H9 (cell line): ENCODE results near the gene TEX44. TPM values are rescaled to one million over a fixed set of nuclear protein-coding genes. Genes with fewer than 3 reads are reported as not detected.

Experiments used
- DNase-seq: peaks from one replicate; pipeline ENCODE4 v3.0.0-alpha.2; 2017
- H2AFZ ChIP-seq: one replicate; pipeline ENCODE4 v1.6.1; 2013; ENCODE audit warnings: mild to moderate bottlenecking, low read length, control low read depth, moderate library complexity
- H2AK5ac ChIP-seq: 2 replicates; pipeline ENCODE4 v1.6.1; 2013; ENCODE audit warnings: low read length, control low read depth, mixed read lengths; ENCODE audit not compliant: insufficient read length
- H2BK120ac ChIP-seq: one replicate; pipeline ENCODE4 v1.6.1; 2013; ENCODE audit warnings: low read depth, mild to moderate bottlenecking, low read length, control low read depth, inconsistent platforms; ENCODE audit not compliant: poor library complexity, severe bottlenecking
- H2BK12ac ChIP-seq: 2 replicates; pipeline ENCODE4 v1.6.1; 2013; ENCODE audit warnings: low read length, control low read depth, mixed read lengths, low read depth; ENCODE audit not compliant: insufficient read length
- H2BK15ac ChIP-seq: 2 replicates; pipeline ENCODE4 v1.6.1; 2013; ENCODE audit warnings: low read depth, low read length, control low read depth
- H2BK20ac ChIP-seq: one replicate; pipeline ENCODE4 v1.6.1; 2013; ENCODE audit warnings: low read depth, mild to moderate bottlenecking, low read length, control low read depth, inconsistent platforms; ENCODE audit not compliant: poor library complexity, severe bottlenecking
- H2BK5ac ChIP-seq: 2 replicates; pipeline ENCODE4 v1.6.1; 2013; ENCODE audit warnings: low read length, control low read depth, mixed read lengths; ENCODE audit not compliant: insufficient read length
- H3K14ac ChIP-seq: 2 replicates; pipeline ENCODE4 v1.6.1; 2013; ENCODE audit warnings: low read length, control low read depth; ENCODE audit not compliant: insufficient read depth
- H3K18ac ChIP-seq: 2 replicates; pipeline ENCODE4 v1.6.1; 2013; ENCODE audit warnings: low read depth, mild to moderate bottlenecking, mixed read lengths, low read length, control low read depth; ENCODE audit not compliant: insufficient read length
- H3K23ac ChIP-seq: 2 replicates; pipeline ENCODE4 v1.6.1; 2013; ENCODE audit warnings: low read length, control low read depth, mixed read lengths, low read depth; ENCODE audit not compliant: insufficient read length
- H3K23me2 ChIP-seq: 2 replicates; pipeline ENCODE4 v1.6.1; 2013; ENCODE audit warnings: low read depth, mild to moderate bottlenecking, mixed read lengths, low read length, control low read depth; ENCODE audit not compliant: insufficient read length, poor library complexity, severe bottlenecking
- H3K27ac ChIP-seq: 2 replicates; pipeline ENCODE4 v1.5.1; 2013; ENCODE audit warnings: low read length, control low read depth, mixed read lengths, low read depth; ENCODE audit not compliant: insufficient read length
- H3K27me3 ChIP-seq: 2 replicates; pipeline ENCODE4 v1.6.1; 2013; ENCODE audit warnings: low read length, control low read depth, inconsistent platforms; ENCODE audit not compliant: insufficient read depth
- H3K4ac ChIP-seq: 2 replicates; pipeline ENCODE4 v1.6.1; 2013; ENCODE audit warnings: low read depth, mild to moderate bottlenecking, control low read depth, inconsistent platforms, low read length, moderate library complexity
- H3K4me1 ChIP-seq: 2 replicates; pipeline ENCODE4 v1.6.1; 2013; ENCODE audit warnings: low read length, control low read depth, inconsistent platforms; ENCODE audit not compliant: insufficient read depth
- H3K4me2 ChIP-seq: 2 replicates; pipeline ENCODE4 v1.6.1; 2013; ENCODE audit warnings: low read length, control low read depth, mixed read lengths; ENCODE audit not compliant: insufficient read length, insufficient read depth
- H3K56ac ChIP-seq: 2 replicates; pipeline ENCODE4 v1.6.1; 2013; ENCODE audit warnings: low read depth, mild to moderate bottlenecking, mixed read lengths, low read length, control low read depth; ENCODE audit not compliant: insufficient read length
- H3K79me1 ChIP-seq: 2 replicates; pipeline ENCODE4 v1.6.1; 2013; ENCODE audit warnings: low read depth, mild to moderate bottlenecking, moderate library complexity, low read length, control low read depth, inconsistent platforms; ENCODE audit not compliant: insufficient read depth, poor library complexity, severe bottlenecking
- H3K79me2 ChIP-seq: 2 replicates; pipeline ENCODE4 v1.6.1; 2013; ENCODE audit warnings: low read length, control low read depth, inconsistent platforms; ENCODE audit not compliant: insufficient read depth
- H3K9ac ChIP-seq: 2 replicates; pipeline ENCODE4 v1.6.1; 2013; ENCODE audit warnings: low read length, control low read depth, mixed read lengths; ENCODE audit not compliant: insufficient read length; ENCODE audit errors: extremely low read depth
- H3K9me3 ChIP-seq: one replicate; pipeline ENCODE4 v1.6.1; 2013; ENCODE audit warnings: low read depth, low read length, inconsistent platforms; ENCODE audit not compliant: control insufficient read depth
- H3T11ph ChIP-seq: one replicate; pipeline ENCODE4 v1.6.1; 2013; ENCODE audit warnings: mild to moderate bottlenecking, low read length, control low read depth, inconsistent platforms
- H4K20me1 ChIP-seq: one replicate; pipeline ENCODE4 v1.6.1; 2013; ENCODE audit not compliant: control insufficient read depth, insufficient read length, insufficient read depth
- H4K5ac ChIP-seq: 2 replicates; pipeline ENCODE4 v1.6.1; 2013; ENCODE audit warnings: low read depth, mild to moderate bottlenecking, mixed read lengths, low read length, control low read depth; ENCODE audit not compliant: insufficient read length
- H4K8ac ChIP-seq: replicated peaks from 2 replicates; pipeline ENCODE4 v1.6.1; 2013; ENCODE audit warnings: low read length, control low read depth, mixed read lengths, low read depth; ENCODE audit not compliant: insufficient read length
- H4K91ac ChIP-seq: 2 replicates; pipeline ENCODE4 v1.6.1; 2013; ENCODE audit warnings: low read depth, mild to moderate bottlenecking, moderate library complexity, mixed read lengths, low read length, control low read depth; ENCODE audit not compliant: insufficient read length
- H3K27ac Mint-ChIP-seq, 3 experiments: 2 replicates in 2 of 3; 3 replicates in 1 of 3; pipeline ENCODE4 v1.8.0; 2020 to 2021; ENCODE audit warnings: mixed read lengths in 3 of 3, mild to moderate bottlenecking in 1 of 3, moderate library complexity in 1 of 3
- H3K27me3 Mint-ChIP-seq: 2 replicates; pipeline ENCODE4 v1.8.0; 2021; ENCODE audit warnings: low read depth, mild to moderate bottlenecking, moderate library complexity, mixed read lengths
- H3K36me3 Mint-ChIP-seq, 3 experiments: 2 replicates in 2 of 3; 3 replicates in 1 of 3; pipeline ENCODE4 v1.8.0; 2020 to 2021; ENCODE audit warnings: low read depth in 3 of 3, mixed read lengths in 3 of 3; ENCODE audit not compliant: insufficient read depth in 1 of 3
- H3K4me1 Mint-ChIP-seq, 2 experiments: 2 replicates each; pipeline ENCODE4 v1.8.0; 2020; ENCODE audit warnings: mixed read lengths in 2 of 2
- H3K4me3 Mint-ChIP-seq, 2 experiments: 2 replicates in 1 of 2; 3 replicates in 1 of 2; pipeline ENCODE4 v1.8.0; 2020 to 2021; ENCODE audit warnings: mild to moderate bottlenecking in 2 of 2, mixed read lengths in 2 of 2, moderate library complexity in 1 of 2
- H3K9me3 Mint-ChIP-seq, 2 experiments: 2 replicates in 1 of 2; 3 replicates in 1 of 2; pipeline ENCODE4 v1.8.0; 2020; ENCODE audit warnings: mild to moderate bottlenecking in 2 of 2, mixed read lengths in 2 of 2, moderate library complexity in 1 of 2
- CTCF ChIP-seq: fragments of 200-600 bp; sonication (generic); conservative IDR thresholded peaks from 3 replicates; pipeline ENCODE4 v1.8.0; 2021; ENCODE audit warnings: antibody characterized with exemption, mild to moderate bottlenecking
- WGBS: extraction: QIAGEN DNeasy Blood & Tissue Kit; methylation state at CpG from one replicate; pipeline ENCODE4 v1.1.7; 2013; ENCODE audit warnings: missing lambda C conversion rate, low lambda C conversion rate, mixed read lengths; ENCODE audit not compliant: insufficient read length; ENCODE audit errors: extremely low coverage; 5-methylcytosine and 5-hydroxymethylcytosine counted together
- total RNA-seq: library from RNA; stranded (reverse); gene quantifications from 2 replicates; pipeline ENCODE4 v1.2.1, GENCODE V29; 2021

TEX44 gene
- total RNA-seq, 1 experiment from 2014 or later, result not detected

- Histone ChIP-seq H2BK15ac (no peak overlapping the region), H3T11ph (no peak overlapping the region), H4K8ac (no peak overlapping the region), H2BK12ac (no peak overlapping the region), H4K91ac (no peak overlapping the region), H3K27ac (no peak overlapping the region), H3K18ac (no peak overlapping the region), H3K9ac (no peak overlapping the region), H4K20me1 (no peaks in the 10 kb centered on the region), H2BK120ac (no peak overlapping the region), H2BK5ac (no peak overlapping the region), H3K14ac (no peak overlapping the region), H2BK20ac (no peak overlapping the region), H2AFZ (no peak overlapping the region), H3K23me2 (no peaks in the 10 kb centered on the region), H3K56ac (no peak overlapping the region), H4K5ac (no peak overlapping the region), H3K9me3 (no peaks in the 10 kb centered on the region), H3K79me2 (no peaks in the 10 kb centered on the region), H2AK5ac (no peak overlapping the region), H3K4me2 (no peak overlapping the region), H3K23ac (no peak overlapping the region), H3K79me1 (no peaks in the 10 kb centered on the region), H3K4ac (no peak overlapping the region), H3K27me3 (no peaks in the 10 kb centered on the region), H3K4me1 (no peaks in the 10 kb centered on the region)
- H3K4me1 Mint-ChIP-seq, result peaks cover 9 to 11% of the 10 kb centered on the region in 2 experiments; a peak in 3 of 4 replicates
- TF ChIP-seq CTCF, result no peak
- H3K27ac Mint-ChIP-seq, result no peak overlapping the region
- H3K4me3 Mint-ChIP-seq, result no peak overlapping the region
- H3K9me3 Mint-ChIP-seq, result peaks cover 23 to 29% of the 10 kb centered on the region in 2 experiments
- no CpG with 5 or more reads among the region's 8 CpGs for WGBS
- H3K36me3 Mint-ChIP-seq, result peaks cover 4 to 12% (median 8%) of the 10 kb centered on the region in 3 experiments
- peaks cover 2% of the 10 kb centered on the region for H3K27me3 Mint-ChIP-seq
- no peak for DNase-seq
Measured at GRCh38 chr2:231554327-231554726, 38.3 kb upstream of the TEX44 start.
